Measurements from ENCODE around the gene KNL1. TPM values are rescaled to one million over a fixed set of nuclear protein-coding genes. Genes with fewer than 3 reads are reported as not detected.

The KNL1 gene
- total RNA-seq, 1 donor from 2014 or later: 33.4 TPM

DNA sequence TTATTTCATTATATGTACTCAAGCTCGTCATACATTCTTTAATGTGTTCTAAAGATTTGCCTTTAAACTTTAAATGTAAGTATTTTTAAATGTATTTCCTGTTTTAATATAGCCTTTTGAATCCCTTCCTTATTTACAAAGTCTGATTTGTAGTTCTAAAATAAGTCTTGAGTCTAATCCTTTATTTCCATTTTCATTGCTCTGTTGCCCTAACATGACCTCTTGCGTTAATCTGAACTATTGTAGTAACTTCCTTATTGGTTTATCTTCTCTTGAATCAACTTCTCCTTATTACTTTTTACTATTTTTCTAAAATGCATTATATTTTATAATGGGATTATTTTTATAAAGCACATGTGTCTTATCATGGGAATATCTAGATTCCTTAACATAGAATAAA lies 24.0 kb downstream of the KNL1 start:
- H3K27ac Mint-ChIP-seq (ENCODE audit: unreplicated experiment): no peak overlapping the region
- H3K4me1 Mint-ChIP-seq: no peaks in the 10 kb centered on the region
- no peak for DNase-seq (ENCODE audit: low read depth, low spot score)
- H3K9me3 Mint-ChIP-seq: no peaks in the 10 kb centered on the region
- H3K36me3 Mint-ChIP-seq (ENCODE audit: low read depth): peaks cover 4% of the 10 kb centered on the region
- no peak overlapping the region for H3K4me3 Mint-ChIP-seq
- H3K27me3 Mint-ChIP-seq (ENCODE audit: low read depth): no peaks in the 10 kb centered on the region
- TF ChIP-seq CTCF (conservative IDR thresholded peaks at IDR 0.05): no peak

- DNase-seq (ENCODE audit: low read depth, low spot score): no peak
- no peak for TF ChIP-seq CTCF (conservative IDR thresholded peaks at IDR 0.05)
- Mint-ChIP-seq H3K27me3 (ENCODE audit: low read depth) (no peaks in the 10 kb centered on the region), H3K27ac (ENCODE audit: unreplicated experiment) (no peak overlapping the region), H3K4me3 (no peak overlapping the region), H3K36me3 (ENCODE audit: low read depth) (peaks cover 4% of the 10 kb centered on the region), H3K4me1 (no peaks in the 10 kb centered on the region), H3K9me3 (no peaks in the 10 kb centered on the region)
These were observed 24.9 kb downstream of the KNL1 start for GRCh38 chr15:40618906-40619305.

DNA sequence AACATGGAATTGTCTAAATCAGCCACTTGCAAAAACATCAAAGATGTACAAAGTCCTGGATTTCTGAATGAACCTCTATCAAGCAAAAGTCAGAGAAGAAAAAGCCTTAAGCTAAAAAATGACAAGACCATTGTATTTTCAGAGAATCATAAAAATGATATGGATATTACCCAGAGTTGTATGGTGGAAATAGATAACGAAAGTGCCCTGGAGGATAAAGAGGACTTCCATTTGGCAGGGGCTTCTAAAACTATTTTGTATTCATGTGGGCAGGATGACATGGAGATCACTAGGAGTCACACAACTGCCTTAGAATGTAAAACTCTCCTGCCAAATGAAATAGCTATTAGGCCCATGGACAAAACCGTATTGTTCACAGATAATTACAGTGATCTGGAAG lies 29.3 kb downstream of the KNL1 start:
- Mint-ChIP-seq H3K4me1 (no peaks in the 10 kb centered on the region), H3K4me3 (no peak overlapping the region), H3K9me3 (no peaks in the 10 kb centered on the region), H3K27me3 (ENCODE audit: low read depth) (no peaks in the 10 kb centered on the region), H3K36me3 (ENCODE audit: low read depth) (peaks cover 7% of the 10 kb centered on the region), H3K27ac (ENCODE audit: unreplicated experiment) (no peak overlapping the region)
- no peak for DNase-seq (ENCODE audit: low read depth, low spot score)
- TF ChIP-seq CTCF (conservative IDR thresholded peaks at IDR 0.05): no peak

DNA sequence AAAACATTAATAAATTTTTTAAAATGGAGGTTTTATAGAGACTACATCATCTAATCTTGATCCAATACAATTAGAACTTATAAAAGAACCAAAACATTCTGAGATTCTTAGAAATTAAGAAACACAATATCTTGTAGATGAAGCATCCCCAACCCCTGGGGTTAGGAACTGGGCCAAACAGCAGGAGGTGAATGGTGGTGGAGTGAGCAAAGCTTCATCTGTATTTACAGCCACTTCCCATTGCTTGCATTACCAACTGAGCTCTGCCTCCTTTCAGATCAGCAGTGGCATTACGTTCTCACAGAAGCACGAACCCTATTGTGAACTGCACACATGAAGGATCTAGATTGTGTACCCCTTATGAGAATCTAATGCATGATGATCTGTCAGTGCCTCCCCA lies 36.3 kb downstream of the KNL1 start:
- Mint-ChIP-seq H3K4me3 (no peak overlapping the region), H3K9me3 (no peaks in the 10 kb centered on the region), H3K27ac (ENCODE audit: unreplicated experiment) (no peak overlapping the region), H3K27me3 (ENCODE audit: low read depth) (no peaks in the 10 kb centered on the region), H3K4me1 (no peaks in the 10 kb centered on the region), H3K36me3 (ENCODE audit: low read depth) (peaks cover 8% of the 10 kb centered on the region)
- no peak for DNase-seq (ENCODE audit: low read depth, low spot score)
- TF ChIP-seq CTCF (conservative IDR thresholded peaks at IDR 0.05): no peak

- H3K4me3 Mint-ChIP-seq: no peak overlapping the region
- peaks cover 7% of the 10 kb centered on the region for H3K36me3 Mint-ChIP-seq (ENCODE audit: low read depth)
- H3K4me1 Mint-ChIP-seq: no peaks in the 10 kb centered on the region
- no peak for DNase-seq (ENCODE audit: low read depth, low spot score)
- no peak for TF ChIP-seq CTCF (conservative IDR thresholded peaks at IDR 0.05)
- H3K27ac Mint-ChIP-seq (ENCODE audit: unreplicated experiment): no peak overlapping the region
- H3K27me3 Mint-ChIP-seq (ENCODE audit: low read depth): no peaks in the 10 kb centered on the region
- H3K9me3 Mint-ChIP-seq: no peaks in the 10 kb centered on the region
These were observed 39.1 kb downstream of the KNL1 start for GRCh38 chr15:40633178-40633577.

DNA sequence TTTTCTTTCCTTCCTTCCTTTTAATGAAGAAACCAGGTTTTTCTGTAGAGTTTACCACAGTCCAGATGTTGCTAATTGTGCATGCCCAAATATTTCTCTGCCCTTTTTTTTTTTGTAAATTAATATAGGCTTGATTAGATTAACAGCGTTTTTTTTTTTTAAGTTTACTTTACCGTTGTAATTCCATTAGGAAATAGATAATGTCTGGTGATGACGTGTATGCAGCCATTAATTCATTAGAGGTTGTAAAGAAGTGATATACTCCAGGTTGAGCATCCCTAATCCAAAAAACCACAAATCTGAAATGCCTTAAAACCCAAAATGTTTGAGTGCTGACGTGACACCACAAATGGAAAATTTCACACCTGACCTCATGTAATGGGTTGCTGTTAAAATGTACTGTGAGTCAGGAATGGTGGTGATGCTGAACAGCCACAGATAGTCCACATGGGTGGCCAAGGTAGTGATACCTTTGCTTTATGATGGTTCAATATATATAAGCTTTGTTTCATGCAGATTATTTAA lies 43.2 kb downstream of the KNL1 start:
- TF ChIP-seq CTCF (conservative IDR thresholded peaks at IDR 0.05): no peak
- Mint-ChIP-seq H3K4me1 (no peaks in the 10 kb centered on the region), H3K36me3 (ENCODE audit: low read depth) (peaks cover 6% of the 10 kb centered on the region), H3K27me3 (ENCODE audit: low read depth) (no peaks in the 10 kb centered on the region), H3K27ac (ENCODE audit: unreplicated experiment) (no peak overlapping the region), H3K4me3 (no peak overlapping the region), H3K9me3 (no peaks in the 10 kb centered on the region)
- no peak for DNase-seq (ENCODE audit: low read depth, low spot score)
